Caco-2 (cell line): ENCODE results near the gene AP2S1. TPM values are rescaled to one million over a fixed set of nuclear protein-coding genes. Genes with fewer than 3 reads are reported as not detected.
"Not testable (repeated sequence)": the region's sequence is repeated elsewhere in the genome, so short reads cannot be mapped to it uniquely, and the experiment has no call there.

Experiments
- BruUV-seq: library from RNA; stranded (reverse); fragments of 400-500 nt; replicated peaks from 2 replicates; lab custom pipeline; 2021; lab: Mats Ljungman, UMichigan
- CTCF ChIA-PET: fragments of 300-600 bp; sonication (Branson Sonifier 250); formaldehyde crosslinking; loops from one replicate; lab custom pipeline; 2022; ENCODE audit warnings: antibody characterized with exemption; lab: Charles Lee
- POLR2A ChIA-PET: fragments of 300-600 bp; sonication (Branson Sonifier 250); formaldehyde crosslinking; loops from one replicate; lab custom pipeline; 2022; ENCODE audit warnings: antibody characterized with exemption; lab: Charles Lee
- DNase-seq, 2 experiments: peaks; one replicate each; pipeline versions ENCODE4 v3.0.0 to v3.0.0-alpha.2; 2020 to 2022
- H3K27me3 ChIP-seq: replicated peaks from 2 replicates; pipeline ENCODE4 v1.6.0; 2011; ENCODE audit warnings: low read length; ENCODE audit not compliant: control insufficient read depth, insufficient read depth
- H3K36me3 ChIP-seq: 2 replicates; pipeline ENCODE4 v1.5.1; 2011; ENCODE audit warnings: low read length; ENCODE audit not compliant: control insufficient read depth, insufficient read depth
- H3K4me1 ChIP-seq: fragments of 250-450 bp; sonication (Bioruptor Pico); 2 replicates; pipeline ENCODE4 v1.5.1; 2020; ENCODE audit warnings: mild to moderate bottlenecking
- H3K4me3 ChIP-seq: 2 replicates; pipeline ENCODE4 v1.5.1; 2011; ENCODE audit warnings: low read depth, mild to moderate bottlenecking, control low read depth, low read length
- H3K9me3 ChIP-seq: fragments of 250-450 bp; sonication (Bioruptor Pico); 2 replicates; pipeline ENCODE4 v1.5.1; 2020; ENCODE audit warnings: mild to moderate bottlenecking, moderate library complexity
- H3K27ac Mint-ChIP-seq: one replicate; pipeline ENCODE4 v1.8.0; 2022; ENCODE audit warnings: mixed read lengths; ENCODE audit not compliant: unreplicated experiment
- H3K27me3 Mint-ChIP-seq: one replicate; pipeline ENCODE4 v1.8.0; 2022; ENCODE audit warnings: mixed read lengths; ENCODE audit not compliant: insufficient read depth, unreplicated experiment
- H3K36me3 Mint-ChIP-seq: one replicate; pipeline ENCODE4 v1.8.0; 2022; ENCODE audit warnings: mild to moderate bottlenecking, mixed read lengths; ENCODE audit not compliant: insufficient read depth, unreplicated experiment
- H3K4me1 Mint-ChIP-seq: one replicate; pipeline ENCODE4 v1.8.0; 2022; ENCODE audit warnings: low read depth, mixed read lengths; ENCODE audit not compliant: unreplicated experiment
- H3K4me3 Mint-ChIP-seq: one replicate; pipeline ENCODE4 v1.8.0; 2022; ENCODE audit warnings: mild to moderate bottlenecking, moderate library complexity, mixed read lengths; ENCODE audit not compliant: unreplicated experiment
- H3K9me3 Mint-ChIP-seq: one replicate; pipeline ENCODE4 v1.8.0; 2022; ENCODE audit warnings: mixed read lengths; ENCODE audit not compliant: unreplicated experiment
- intact Hi-C: fragments of 100-400 bp; cut with micrococcal nuclease; formaldehyde crosslinking; loops from one replicate; pipeline ENCODE4 v1.10.0; 2022; ENCODE audit not compliant: unreplicated experiment
- total RNA-seq: library from RNA; stranded (reverse); gene quantifications from 2 replicates; pipeline ENCODE4 v1.2.3, GENCODE V29; 2022
- TF ChIP-seq, protein P1 (sequence below), 2 experiments: fragments of 200-600 bp in 1 of 2; IDR thresholded peaks; 1 replicate in 1 of 2; 2 replicates in 1 of 2; pipeline versions ENCODE4 v1.5.1 to v1.8.0; 2011 to 2022; ENCODE audit warnings: antibody characterized with exemption in 1 of 2, control low read depth in 1 of 2, inconsistent platforms in 1 of 2, low read depth in 1 of 2, low read length in 1 of 2, mild to moderate bottlenecking in 1 of 2, moderate library complexity in 1 of 2; ENCODE audit not compliant: insufficient read depth in 1 of 2, severe bottlenecking in 1 of 2, unreplicated experiment in 1 of 2

AP2S1 gene
- total RNA-seq, 1 experiment from 2014 or later: 211 TPM

DNA sequence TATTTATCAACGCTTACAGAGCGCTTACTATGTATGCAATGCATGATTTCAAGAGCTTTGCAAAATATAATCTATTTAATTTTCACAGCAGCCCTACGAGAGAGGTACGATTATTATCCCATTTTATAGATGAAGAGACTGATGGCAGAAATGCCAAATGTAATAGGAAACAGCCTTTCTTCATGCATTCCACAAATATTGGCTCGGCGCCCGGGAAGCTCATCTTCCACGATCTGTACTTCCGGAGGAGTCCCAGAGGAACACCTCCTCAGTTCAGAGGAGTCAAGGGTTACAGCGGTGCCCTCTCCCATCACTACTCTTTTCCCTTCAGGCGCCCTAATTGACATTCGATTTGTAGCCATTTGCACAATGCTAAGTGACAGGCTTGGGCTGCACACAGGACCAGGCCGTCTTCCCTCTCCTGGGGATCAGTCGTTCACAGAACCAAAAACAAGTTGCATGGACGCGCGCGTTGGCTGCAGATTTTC lies 9.0 kb upstream of the AP2S1 start:
- POLR2A ChIA-PET: interaction anchor here (0.5 to 2.3 kb wide), 3 partner anchors 15 to 128 kb away, joined by 4 to 8 read pairs (median 7); no protein-coding TSS in a partner anchor
- BruUV-seq: TSS peak; percentile 91
- CTCF ChIA-PET: interaction anchor here (0.7 to 1.4 kb wide), 3 partner anchors 43 to 131 kb away, joined by 3 to 4 read pairs (median 3); no protein-coding TSS in a partner anchor

DNA sequence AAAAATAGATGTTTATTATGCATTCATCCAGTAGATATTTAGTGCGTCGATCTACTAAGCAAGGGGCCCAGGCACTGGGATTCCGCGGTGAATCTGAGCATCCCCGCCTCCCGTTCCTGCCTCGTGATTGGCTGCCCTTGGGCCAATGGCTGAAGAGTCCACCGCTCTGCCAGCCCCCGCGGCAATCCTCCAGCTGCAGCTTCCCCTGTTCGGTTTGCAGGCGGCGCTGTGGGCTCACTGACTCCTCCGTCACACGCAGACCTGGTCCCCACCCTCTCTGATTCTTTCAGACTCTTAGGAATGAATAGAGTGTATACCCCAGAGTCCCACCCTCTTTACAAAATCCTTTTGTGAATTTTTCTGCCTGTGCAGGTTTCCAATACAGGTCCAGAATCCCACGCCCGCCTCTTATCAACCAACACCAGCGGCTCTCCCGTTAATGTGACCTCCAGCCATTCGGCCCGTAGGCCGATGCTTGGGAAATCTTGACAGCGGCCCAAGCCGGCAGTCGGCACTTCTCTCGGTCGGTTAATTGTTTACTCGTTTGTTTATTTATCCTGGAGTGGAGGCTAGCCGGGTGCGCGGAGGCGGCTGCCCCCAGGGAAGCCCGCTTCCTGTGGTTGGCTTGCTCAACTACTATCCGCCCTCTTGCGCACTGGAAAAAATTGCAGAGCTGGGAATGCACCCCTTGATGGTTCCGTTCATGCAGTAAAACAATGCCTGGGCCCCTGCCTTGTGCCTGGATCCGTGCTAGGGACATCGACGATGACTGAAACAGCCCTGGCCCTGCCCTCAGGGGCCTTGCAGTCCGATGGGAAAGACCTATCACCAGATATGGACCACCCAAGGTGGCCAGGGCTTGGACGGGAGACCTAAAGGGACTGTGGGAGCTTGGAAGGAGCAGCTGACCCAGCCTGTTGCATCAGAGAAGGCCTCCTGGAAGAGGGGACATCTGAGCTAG lies 5.7 kb upstream of the AP2S1 start:
- CTCF ChIA-PET: interaction anchor here (0.6 to 2.2 kb wide), 7 partner anchors 34 to 174 kb away, joined by 3 to 15 read pairs (median 5); no protein-coding TSS in a partner anchor
- Mint-ChIP-seq H3K4me1 (peaks cover 12% of the 10 kb centered on the region), H3K27ac (peak overlapping the region; percentile 53), H3K4me3 (peak overlapping the region; percentile 73), H3K27me3 (no peaks in the 10 kb centered on the region), H3K36me3 (peaks cover 19% of the 10 kb centered on the region), H3K9me3 (no peaks in the 10 kb centered on the region)
- DNase-seq: peak; percentile 95 to 96
- POLR2A ChIA-PET: interaction anchor here (0.5 to 1.0 kb wide), 2 partner anchors 34 to 84 kb away, joined by 3 to 4 read pairs; no protein-coding TSS in a partner anchor
- BruUV-seq: no TSS peak
- TF ChIP-seq, protein P1, sequence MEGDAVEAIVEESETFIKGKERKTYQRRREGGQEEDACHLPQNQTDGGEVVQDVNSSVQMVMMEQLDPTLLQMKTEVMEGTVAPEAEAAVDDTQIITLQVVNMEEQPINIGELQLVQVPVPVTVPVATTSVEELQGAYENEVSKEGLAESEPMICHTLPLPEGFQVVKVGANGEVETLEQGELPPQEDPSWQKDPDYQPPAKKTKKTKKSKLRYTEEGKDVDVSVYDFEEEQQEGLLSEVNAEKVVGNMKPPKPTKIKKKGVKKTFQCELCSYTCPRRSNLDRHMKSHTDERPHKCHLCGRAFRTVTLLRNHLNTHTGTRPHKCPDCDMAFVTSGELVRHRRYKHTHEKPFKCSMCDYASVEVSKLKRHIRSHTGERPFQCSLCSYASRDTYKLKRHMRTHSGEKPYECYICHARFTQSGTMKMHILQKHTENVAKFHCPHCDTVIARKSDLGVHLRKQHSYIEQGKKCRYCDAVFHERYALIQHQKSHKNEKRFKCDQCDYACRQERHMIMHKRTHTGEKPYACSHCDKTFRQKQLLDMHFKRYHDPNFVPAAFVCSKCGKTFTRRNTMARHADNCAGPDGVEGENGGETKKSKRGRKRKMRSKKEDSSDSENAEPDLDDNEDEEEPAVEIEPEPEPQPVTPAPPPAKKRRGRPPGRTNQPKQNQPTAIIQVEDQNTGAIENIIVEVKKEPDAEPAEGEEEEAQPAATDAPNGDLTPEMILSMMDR (IDR thresholded peaks at IDR 0.05; ENCODE audit: insufficient read depth in 1 of 2, low read depth in 1 of 2, low read length in 1 of 2, severe bottlenecking in 1 of 2, unreplicated experiment in 1 of 2): peak; percentile 75 to 90
- no peaks in the 10 kb centered on the region for H3K27me3 ChIP-seq
- no peaks in the 10 kb centered on the region for H3K9me3 ChIP-seq
- no peaks in the 10 kb centered on the region for H3K36me3 ChIP-seq
- intact Hi-C loops: loop anchor here (1.0 to 10.0 kb wide), 5 partner anchors 35 to 268 kb away; no protein-coding TSS in a partner anchor
- peaks cover 5% of the 10 kb centered on the region; the same call in 1 of the 2 replicates for H3K4me1 ChIP-seq
- H3K4me3 ChIP-seq: peak overlapping the region; percentile 33

More for the DNA sequence above, 9.0 kb upstream of the AP2S1 start:
- Mint-ChIP-seq H3K36me3 (peaks cover 19% of the 10 kb centered on the region), H3K27ac (peak overlapping the region; percentile 74), H3K27me3 (no peaks in the 10 kb centered on the region), H3K9me3 (no peaks in the 10 kb centered on the region), H3K4me3 (no peak overlapping the region), H3K4me1 (peaks cover 12% of the 10 kb centered on the region)
- TF ChIP-seq, protein P1 (IDR thresholded peaks at IDR 0.05; ENCODE audit: insufficient read depth in 1 of 2, low read depth in 1 of 2, low read length in 1 of 2, severe bottlenecking in 1 of 2, unreplicated experiment in 1 of 2): no peak
- H3K4me3 ChIP-seq: peak overlapping the region; percentile 39
- peaks cover 28% of the 10 kb centered on the region for H3K4me1 ChIP-seq
- no peaks in the 10 kb centered on the region for H3K27me3 ChIP-seq
- no peaks in the 10 kb centered on the region for H3K9me3 ChIP-seq
- H3K36me3 ChIP-seq: no peaks in the 10 kb centered on the region
- intact Hi-C loops: loop anchor here (2.0 to 10.0 kb wide), 6 partner anchors 31 to 395 kb away; partner anchors contain the start of gene CCDC9
- DNase-seq: no peak

DNA sequence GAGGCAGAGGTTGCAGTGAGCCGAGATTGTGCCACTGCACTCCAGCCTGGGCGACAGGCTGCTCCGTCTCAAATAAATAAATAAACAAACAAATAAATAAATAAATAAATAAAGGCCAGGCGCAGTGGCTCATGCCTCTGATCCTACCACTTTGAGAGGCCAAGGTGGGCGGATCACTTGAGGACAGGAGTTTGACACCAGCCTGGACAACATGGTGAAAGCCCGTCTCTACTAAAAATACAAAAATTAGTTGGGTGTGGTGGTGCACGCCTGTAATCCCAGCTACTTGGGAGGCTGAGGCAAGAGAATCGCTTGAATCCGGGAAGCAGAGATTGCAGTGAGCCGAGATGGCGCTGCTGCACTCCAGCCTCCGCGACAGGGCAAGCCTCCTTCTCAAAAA lies 4.1 kb upstream of the AP2S1 start:
- H3K27ac Mint-ChIP-seq, DNase-seq, H3K9me3 ChIP-seq, BruUV-seq, H3K27me3 Mint-ChIP-seq, H3K9me3 Mint-ChIP-seq, POLR2A ChIA-PET, H3K36me3 ChIP-seq, H3K4me1 ChIP-seq, H3K4me3 ChIP-seq, H3K27me3 ChIP-seq, H3K4me3 Mint-ChIP-seq: not testable (repeated sequence)
- H3K36me3 Mint-ChIP-seq: peaks cover 20% of the 10 kb centered on the region
- CTCF ChIA-PET: interaction anchor here (0.6 kb wide), 1 partner anchor 104 kb away, joined by 5 read pairs; no protein-coding TSS in a partner anchor
- intact Hi-C loops: loop anchor here (10.0 kb wide), 1 partner anchor 270 kb away; no protein-coding TSS in a partner anchor
- peaks cover 19% of the 10 kb centered on the region for H3K4me1 Mint-ChIP-seq
